T-helper 2 cell treated with Interferon-gamma antibody and Interleukin-4, amounts not matched to agents 5 μg/mL and 100 μg/mL, for 36 hours (primary cell): ENCODE data around the gene CDS2.

Source experiments
- DNase-seq: peaks from one replicate; pipeline ENCODE4 v3.0.0; 2021; ENCODE audit warnings: low spot score
- H3K27ac Mint-ChIP-seq: one replicate; pipeline ENCODE4 v1.8.0; 2021; ENCODE audit warnings: mild to moderate bottlenecking, mixed read lengths
- H3K27me3 Mint-ChIP-seq: one replicate; pipeline ENCODE4 v1.8.0; 2021; ENCODE audit warnings: low read depth, mixed read lengths
- H3K36me3 Mint-ChIP-seq: one replicate; pipeline ENCODE4 v1.8.0; 2021; ENCODE audit warnings: low read depth, mixed read lengths
- H3K4me1 Mint-ChIP-seq: one replicate; pipeline ENCODE4 v1.8.0; 2021; ENCODE audit warnings: low read depth, mixed read lengths
- H3K4me3 Mint-ChIP-seq: one replicate; pipeline ENCODE4 v1.8.0; 2022; ENCODE audit warnings: mild to moderate bottlenecking, moderate library complexity, mixed read lengths
- H3K9me3 Mint-ChIP-seq: one replicate; pipeline ENCODE4 v1.8.0; 2021; ENCODE audit warnings: mixed read lengths

The CDS2 gene

GRCh38 chr20:5150226-5151076, 23.6 kb downstream of the CDS2 start:
- Mint-ChIP-seq H3K4me3 (no peak overlapping the region), H3K36me3 (peaks cover 7% of the 10 kb centered on the region), H3K27ac (no peak overlapping the region), H3K9me3 (no peaks in the 10 kb centered on the region), H3K4me1 (peaks cover 32% of the 10 kb centered on the region), H3K27me3 (no peaks in the 10 kb centered on the region)
- no peak for DNase-seq

- no peaks in the 10 kb centered on the region for H3K27me3 Mint-ChIP-seq
- no peak overlapping the region for H3K4me3 Mint-ChIP-seq
- H3K4me1 Mint-ChIP-seq, result peaks cover 25% of the 10 kb centered on the region
- no peak for DNase-seq
- H3K9me3 Mint-ChIP-seq, result no peaks in the 10 kb centered on the region
- peaks cover 5% of the 10 kb centered on the region for H3K36me3 Mint-ChIP-seq
- no peak overlapping the region for H3K27ac Mint-ChIP-seq
Observed at GRCh38 chr20:5153152-5153467, 26.3 kb downstream of the CDS2 start.

GRCh38 chr20:5153612-5154542, 27.1 kb downstream of the CDS2 start:
- H3K36me3 Mint-ChIP-seq, result peaks cover 5% of the 10 kb centered on the region
- H3K27me3 Mint-ChIP-seq, result no peaks in the 10 kb centered on the region
- H3K4me3 Mint-ChIP-seq, result no peak overlapping the region
- no peaks in the 10 kb centered on the region for H3K9me3 Mint-ChIP-seq
- peaks cover 23% of the 10 kb centered on the region for H3K4me1 Mint-ChIP-seq
- DNase-seq, result no peak
- no peak overlapping the region for H3K27ac Mint-ChIP-seq

GRCh38 chr20:5154543-5154925, 27.7 kb downstream of the CDS2 start:
- Mint-ChIP-seq H3K4me3 (no peak overlapping the region), H3K9me3 (no peaks in the 10 kb centered on the region), H3K4me1 (peaks cover 23% of the 10 kb centered on the region), H3K27ac (no peak overlapping the region), H3K36me3 (peaks cover 5% of the 10 kb centered on the region), H3K27me3 (no peaks in the 10 kb centered on the region)
- no peak for DNase-seq

GRCh38 chr20:5155404-5155803, 28.6 kb downstream of the CDS2 start:
- Mint-ChIP-seq H3K27me3 (no peaks in the 10 kb centered on the region), H3K9me3 (no peaks in the 10 kb centered on the region), H3K36me3 (peaks cover 5% of the 10 kb centered on the region), H3K27ac (no peak overlapping the region), H3K4me1 (peaks cover 23% of the 10 kb centered on the region), H3K4me3 (no peak overlapping the region)
- no peak for DNase-seq

GRCh38 chr20:5156675-5157448, 30.1 kb downstream of the CDS2 start:
- Mint-ChIP-seq H3K27ac (peak overlapping the region; percentile 20), H3K36me3 (peaks cover 8% of the 10 kb centered on the region), H3K4me3 (no peak overlapping the region), H3K9me3 (no peaks in the 10 kb centered on the region), H3K4me1 (peaks cover 27% of the 10 kb centered on the region), H3K27me3 (no peaks in the 10 kb centered on the region)
- DNase-seq, result no peak

GRCh38 chr20:5159928-5160327, 33.1 kb downstream of the CDS2 start:
- Mint-ChIP-seq H3K27ac (no peak overlapping the region), H3K36me3 (peaks cover 2% of the 10 kb centered on the region), H3K27me3 (no peaks in the 10 kb centered on the region), H3K4me1 (peaks cover 24% of the 10 kb centered on the region), H3K4me3 (no peak overlapping the region), H3K9me3 (no peaks in the 10 kb centered on the region)
- no peak for DNase-seq

GRCh38 chr20:5160882-5161281, 34.1 kb downstream of the CDS2 start:
- Mint-ChIP-seq H3K27me3 (no peaks in the 10 kb centered on the region), H3K4me3 (no peak overlapping the region), H3K27ac (no peak overlapping the region), H3K9me3 (no peaks in the 10 kb centered on the region), H3K36me3 (peaks cover 2% of the 10 kb centered on the region), H3K4me1 (peaks cover 20% of the 10 kb centered on the region)
- DNase-seq, result no peak

- Mint-ChIP-seq H3K27me3 (no peaks in the 10 kb centered on the region), H3K9me3 (no peaks in the 10 kb centered on the region), H3K4me3 (no peak overlapping the region), H3K27ac (no peak overlapping the region), H3K4me1 (peaks cover 24% of the 10 kb centered on the region), H3K36me3 (peaks cover 2% of the 10 kb centered on the region)
- DNase-seq, result no peak
Observed at GRCh38 chr20:5161536-5162164, 34.8 kb downstream of the CDS2 start.

GRCh38 chr20:5164645-5165625, 38.1 kb downstream of the CDS2 start:
- DNase-seq, result no peak
- Mint-ChIP-seq H3K4me3 (no peak overlapping the region), H3K27ac (no peak overlapping the region), H3K27me3 (no peaks in the 10 kb centered on the region), H3K9me3 (no peaks in the 10 kb centered on the region), H3K4me1 (peaks cover 32% of the 10 kb centered on the region), H3K36me3 (peaks cover 2% of the 10 kb centered on the region)

GRCh38 chr20:5168651-5169396, 42.0 kb downstream of the CDS2 start:
- no peaks in the 10 kb centered on the region for H3K36me3 Mint-ChIP-seq
- H3K27me3 Mint-ChIP-seq, result no peaks in the 10 kb centered on the region
- H3K4me1 Mint-ChIP-seq, result peaks cover 28% of the 10 kb centered on the region
- peak overlapping the region; percentile 60 for H3K27ac Mint-ChIP-seq
- DNase-seq, result no peak
- no peak overlapping the region for H3K4me3 Mint-ChIP-seq
- no peaks in the 10 kb centered on the region for H3K9me3 Mint-ChIP-seq

GRCh38 chr20:5170341-5170740, 43.5 kb downstream of the CDS2 start:
- H3K27me3 Mint-ChIP-seq, result no peaks in the 10 kb centered on the region
- no peaks in the 10 kb centered on the region for H3K9me3 Mint-ChIP-seq
- peaks cover 28% of the 10 kb centered on the region for H3K4me1 Mint-ChIP-seq
- DNase-seq, result no peak
- no peak overlapping the region for H3K27ac Mint-ChIP-seq
- H3K36me3 Mint-ChIP-seq, result peaks cover 3% of the 10 kb centered on the region
- H3K4me3 Mint-ChIP-seq, result no peak overlapping the region
